Superior temporal gyrus (tissue), 1 donor: ENCODE data around the gene NTF4.
"Not testable (repeated sequence)": the region's sequence is repeated elsewhere in the genome, so short reads cannot be mapped to it uniquely, and the experiment has no call there.

Experiments
- DNase-seq: peaks from one replicate; pipeline ENCODE4 v3.0.0-alpha.2; 2016; ENCODE audit errors: extremely low spot score

NTF4 gene

GRCh38 chr19:49056902-49057596, 7.6 kb downstream of the NTF4 start:
- DNase-seq, result not testable (repeated sequence)

DNA sequence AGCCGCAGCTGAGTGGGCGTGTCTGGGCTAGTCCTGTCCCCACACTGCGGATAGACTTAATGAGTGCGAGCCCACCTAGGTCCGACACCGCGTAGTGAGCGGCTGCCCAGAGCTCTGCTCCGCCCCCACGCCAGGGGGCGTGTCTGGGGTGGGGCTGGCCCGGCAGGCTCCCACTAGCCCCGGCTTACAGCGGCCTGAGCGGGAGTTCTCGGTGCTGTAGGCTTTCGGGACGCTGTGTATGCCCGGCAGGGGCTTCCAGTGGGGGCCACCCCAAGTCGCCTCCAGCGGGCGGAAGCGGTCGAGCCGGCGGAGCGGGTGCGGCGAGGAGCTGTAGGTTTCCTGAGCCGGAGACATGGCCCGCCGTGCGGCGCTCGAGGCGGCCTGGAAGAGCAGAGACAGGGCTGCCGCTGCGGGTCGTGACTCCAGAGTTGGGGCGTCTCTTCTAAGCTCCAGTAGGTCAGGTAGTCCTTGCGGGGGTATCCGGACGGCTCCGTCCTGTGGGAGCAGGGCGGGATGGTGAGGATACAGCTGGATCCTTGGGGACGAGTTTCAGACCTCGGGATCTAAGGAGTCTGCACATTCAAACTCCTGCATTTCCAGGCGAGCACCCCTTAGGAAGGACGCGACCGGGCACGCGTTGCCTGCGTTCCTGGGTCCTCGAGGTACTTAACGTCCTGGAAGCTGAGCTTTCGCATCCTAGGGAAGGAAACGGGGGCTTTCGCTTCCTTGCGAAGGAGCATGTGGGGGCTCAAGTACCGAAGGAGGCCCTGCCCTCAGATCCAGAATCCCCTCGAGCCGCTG, 8.3 kb downstream of the NTF4 start:
- DNase-seq, result peak; percentile 9

GRCh38 chr19:49050376-49051033, 14.1 kb downstream of the NTF4 start:
- DNase-seq, result not testable (repeated sequence)

GRCh38 chr19:49049834-49050233, 14.8 kb downstream of the NTF4 start:
- not testable (repeated sequence) for DNase-seq

DNA sequence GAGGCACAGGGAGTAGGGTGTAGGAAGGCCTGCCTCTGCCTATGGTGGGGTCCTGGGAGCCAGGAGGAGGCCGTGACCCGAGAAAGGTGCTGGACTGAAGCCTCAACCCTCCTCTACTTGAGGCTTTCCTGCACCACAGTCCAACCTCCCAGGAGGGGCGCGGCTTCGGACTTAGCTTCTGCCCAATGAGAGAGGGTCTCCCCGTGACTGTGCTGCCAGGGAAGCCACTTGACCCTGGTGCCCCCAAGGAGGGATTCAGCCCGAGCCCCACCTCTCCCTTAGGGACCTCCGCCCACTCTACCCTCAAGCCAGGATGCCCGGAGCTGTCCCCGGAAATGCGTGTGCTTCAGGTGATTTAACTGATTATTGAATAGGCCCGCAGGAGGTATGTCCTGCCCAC, 15.6 kb downstream of the NTF4 start, which contains the start of gene CGB8:
Gene CGB8, minus strand, starts transcription at position 101 of the 400 bp plus-strand sequence. CDS start 372 bp downstream, outside the sequence.
- not testable (repeated sequence) for DNase-seq

GRCh38 chr19:49043548-49043947, 21.1 kb downstream of the NTF4 start, which contains the start of gene CGB5:
CGB5 (plus strand) TSS chr19:49043848; CDS start chr19:49044210, 362 bp downstream.
- not testable (repeated sequence) for DNase-seq

DNA sequence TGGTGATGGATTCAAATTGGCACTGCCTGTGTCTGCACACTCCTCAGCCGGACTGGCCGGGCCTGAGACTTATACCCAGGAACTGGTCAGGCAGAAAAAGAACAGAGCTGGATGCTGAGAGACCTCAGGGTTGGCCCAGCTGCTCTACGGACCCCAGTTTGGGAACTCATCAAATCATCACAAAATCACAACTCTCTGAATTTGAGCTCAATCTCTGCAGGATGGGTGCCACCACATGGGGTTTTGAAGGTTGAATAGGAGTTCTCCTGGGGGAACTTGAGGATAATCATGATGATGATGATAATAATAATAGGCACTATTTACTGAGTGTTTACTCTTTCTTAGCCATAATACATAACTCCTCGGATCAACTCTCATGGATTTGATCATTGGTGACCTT, 22.0 kb downstream of the NTF4 start:
- not testable (repeated sequence) for DNase-seq

DNA sequence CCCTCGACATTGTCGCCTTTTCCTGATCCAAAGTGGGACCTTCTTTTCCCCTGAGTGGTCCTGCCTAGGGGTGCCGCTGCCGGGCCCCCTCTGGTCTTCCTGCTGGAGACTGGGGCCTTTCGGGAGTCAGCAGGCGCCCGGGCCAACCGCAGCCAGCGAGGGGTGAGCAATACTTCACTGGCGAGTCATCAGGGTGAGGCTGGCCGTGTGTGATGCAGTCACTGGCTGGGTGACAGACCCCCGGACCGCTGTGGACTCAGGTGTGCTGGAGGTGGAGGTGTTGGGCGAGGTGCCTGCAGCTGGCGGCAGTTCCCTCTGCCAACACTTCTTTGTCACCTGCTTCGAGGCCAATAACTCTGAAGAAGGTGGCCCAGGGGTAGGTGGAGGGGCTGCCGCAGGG, 22.4 kb downstream of the NTF4 start:
- no peak for DNase-seq

DNA sequence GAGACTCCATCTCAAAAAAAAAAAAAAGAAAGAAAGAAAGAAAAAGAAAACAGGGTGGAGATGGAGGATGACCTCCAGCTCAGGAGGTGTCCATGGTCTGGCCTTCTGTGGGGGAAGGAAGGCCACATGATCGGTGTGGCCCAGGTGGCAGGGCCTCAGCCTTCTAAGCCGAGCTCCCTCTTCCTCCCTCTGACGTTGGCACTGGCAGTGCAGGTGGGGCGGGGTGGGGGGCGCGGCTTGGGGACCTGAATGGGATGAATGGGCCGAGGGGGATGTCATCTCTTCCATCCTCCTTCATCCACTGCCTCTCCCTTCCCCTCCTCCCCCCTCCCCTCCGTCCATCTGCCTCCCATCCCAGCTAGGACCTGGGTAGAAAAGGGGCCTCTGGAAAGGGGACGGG, 24.9 kb downstream of the NTF4 start:
- not testable (repeated sequence) for DNase-seq

GRCh38 chr19:49038557-49039276, 25.9 kb downstream of the NTF4 start:
- DNase-seq, result not testable (repeated sequence)

- not testable (repeated sequence) for DNase-seq
Observed at GRCh38 chr19:49038111-49038510, 26.5 kb downstream of the NTF4 start.

DNA sequence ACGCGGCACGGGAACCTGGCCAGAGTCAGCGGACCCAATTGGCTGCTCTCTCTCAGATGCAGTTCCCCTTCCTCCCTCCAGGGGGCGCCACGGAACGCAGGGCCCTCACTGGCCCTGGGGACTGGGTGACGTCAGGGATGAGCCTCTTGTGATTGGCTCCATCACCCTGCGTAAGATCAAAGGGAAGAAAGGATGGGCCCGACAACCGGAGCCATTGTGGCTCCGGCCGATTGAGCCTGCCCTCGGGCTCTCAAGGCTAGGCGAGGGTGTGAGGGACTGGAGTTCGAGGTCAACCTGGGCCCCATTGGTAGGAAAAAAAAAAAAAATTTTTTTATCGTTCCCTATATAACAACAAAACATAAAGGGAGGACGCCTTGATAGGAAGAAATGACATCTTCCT, 27.8 kb downstream of the NTF4 start, which contains the start of gene CGB1:
Gene CGB1, minus strand, starts transcription at position 81 of the 400 bp plus-strand sequence. CDS start 184 bp downstream, outside the sequence.
- not testable (repeated sequence) for DNase-seq

DNA sequence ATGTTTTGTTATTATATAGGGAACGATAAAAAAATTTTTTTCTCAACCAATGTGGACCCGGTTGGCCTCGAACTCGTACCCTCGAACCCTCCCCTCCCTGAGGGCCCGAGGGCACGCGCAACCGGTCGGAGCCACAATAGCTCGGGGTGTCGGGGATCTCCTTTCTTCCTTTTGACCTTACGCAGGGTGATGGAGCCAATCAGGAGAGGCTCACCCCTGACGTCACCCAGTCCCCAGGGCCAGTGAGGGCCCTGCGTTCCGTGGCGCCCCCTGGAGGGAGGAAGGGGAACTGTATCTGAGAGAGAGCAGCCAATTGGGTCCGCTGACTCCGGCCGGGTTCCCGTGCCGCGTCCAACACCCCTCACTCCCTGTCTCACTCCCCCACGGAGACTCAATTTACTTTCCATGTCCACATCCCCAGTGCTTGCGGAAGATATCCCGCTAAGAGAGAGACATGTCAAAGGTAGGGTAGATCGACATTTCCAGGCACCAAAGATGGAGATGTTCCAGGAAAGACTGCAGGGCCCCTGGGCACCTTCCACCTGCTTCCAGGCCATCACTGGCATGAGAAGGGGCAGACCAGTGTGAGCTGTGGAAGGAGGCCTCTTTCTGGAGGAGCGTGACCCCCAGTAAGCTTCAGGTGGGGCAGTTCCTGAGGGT, 32.8 kb downstream of the NTF4 start, which contains the start of gene CGB2:
Gene CGB2, plus strand, starts transcription at position 249 of the 660 bp plus-strand sequence. Its CDS starts 206 bp downstream, at position 455.
- DNase-seq, result not testable (repeated sequence)

GRCh38 chr19:49030323-49030722, 34.3 kb downstream of the NTF4 start:
- DNase-seq, result not testable (repeated sequence)

- DNase-seq, result not testable (repeated sequence)
Observed at GRCh38 chr19:49029749-49030148, 34.9 kb downstream of the NTF4 start.

- not testable (repeated sequence) for DNase-seq
Observed at GRCh38 chr19:49028686-49029085, 35.9 kb downstream of the NTF4 start.

- DNase-seq, result not testable (repeated sequence)
Observed at GRCh38 chr19:49025599-49025998, 39.0 kb downstream of the NTF4 start.

DNA sequence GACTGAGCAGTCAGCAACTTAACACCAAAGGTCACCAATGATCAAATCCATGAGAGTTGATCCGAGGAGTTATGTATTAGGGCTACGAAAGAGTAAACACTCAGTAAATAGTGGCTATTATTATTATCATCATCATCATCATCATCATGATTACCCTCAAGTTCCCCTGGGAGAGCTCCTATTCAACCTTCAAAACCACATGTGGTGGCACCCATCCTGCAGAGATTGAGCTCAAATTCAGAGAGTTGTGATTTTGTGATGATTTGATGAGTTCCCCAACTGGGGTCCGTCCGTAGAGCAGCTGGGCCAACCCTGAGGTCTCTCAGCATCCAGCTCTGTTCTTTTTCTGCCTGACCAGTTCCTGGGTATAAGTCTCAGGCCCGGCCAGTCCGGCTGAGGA, 39.5 kb downstream of the NTF4 start:
- not testable (repeated sequence) for DNase-seq

DNA sequence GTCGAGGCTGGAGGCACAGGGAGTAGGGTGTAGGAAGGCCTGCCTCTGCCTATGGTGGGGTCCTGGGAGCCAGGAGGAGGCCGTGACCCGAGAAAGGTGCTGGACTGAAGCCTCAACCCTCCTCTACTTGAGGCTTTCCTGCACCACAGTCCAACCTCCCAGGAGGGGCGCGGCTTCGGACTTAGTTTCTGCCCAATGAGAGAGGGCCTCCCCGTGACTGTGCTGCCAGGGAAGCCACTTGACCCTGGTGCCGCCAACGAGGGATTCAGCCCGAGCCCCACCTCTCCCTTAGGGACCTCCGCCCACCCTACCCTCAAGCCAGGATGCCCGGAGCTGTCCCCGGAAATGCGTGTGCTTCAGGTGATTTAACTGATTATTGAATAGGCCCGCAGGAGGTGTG, 40.4 kb downstream of the NTF4 start, which contains the start of gene CGB3:
Gene CGB3, minus strand, starts transcription at position 101 of the 400 bp plus-strand sequence. CDS start 362 bp downstream, outside the sequence.
- DNase-seq, result not testable (repeated sequence)

DNA sequence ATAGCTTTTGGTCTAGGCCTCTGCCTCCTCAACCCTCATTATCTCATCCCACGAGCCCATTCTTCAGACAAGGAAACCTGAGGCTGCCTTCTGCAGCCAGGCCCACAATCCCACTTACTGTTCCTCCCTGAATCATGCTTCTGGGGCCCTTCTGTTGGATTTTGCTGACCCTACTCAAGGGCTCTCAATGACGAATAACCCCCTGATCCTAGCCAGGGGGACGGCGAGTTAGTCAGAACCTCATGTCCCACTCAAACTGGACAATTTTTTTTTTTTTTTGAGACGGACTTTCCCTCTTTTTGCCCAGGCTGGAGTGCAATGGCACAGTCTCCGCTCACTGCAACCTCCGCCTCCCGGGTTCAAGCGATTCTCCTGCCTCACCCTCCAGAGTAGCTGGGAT, 42.5 kb downstream of the NTF4 start:
- DNase-seq, result no peak
